ENCODE measurements around the gene MOSMO.

MOSMO gene

DNA sequence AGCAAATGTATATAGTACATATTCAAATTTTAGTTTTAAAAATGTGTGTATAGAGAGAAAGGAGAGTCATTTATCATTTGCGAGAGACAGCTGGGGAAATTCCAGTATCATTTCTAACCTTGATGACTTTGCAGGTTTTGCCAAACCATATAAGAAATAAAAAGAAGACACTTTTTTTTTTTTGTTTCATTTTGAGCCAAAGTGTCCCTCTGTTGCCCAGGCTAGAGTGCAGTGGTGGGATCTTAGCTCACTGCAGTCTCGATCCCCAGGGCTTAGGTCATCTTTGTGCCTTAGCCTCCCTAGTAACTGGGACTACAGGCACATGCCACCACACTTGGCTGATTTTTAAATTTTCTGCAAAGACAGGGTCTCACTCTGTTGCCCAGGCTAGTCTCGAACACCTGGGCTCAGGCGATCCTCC is 46.0 kb downstream of the MOSMO start:
- DNase-seq = no peak

DNA sequence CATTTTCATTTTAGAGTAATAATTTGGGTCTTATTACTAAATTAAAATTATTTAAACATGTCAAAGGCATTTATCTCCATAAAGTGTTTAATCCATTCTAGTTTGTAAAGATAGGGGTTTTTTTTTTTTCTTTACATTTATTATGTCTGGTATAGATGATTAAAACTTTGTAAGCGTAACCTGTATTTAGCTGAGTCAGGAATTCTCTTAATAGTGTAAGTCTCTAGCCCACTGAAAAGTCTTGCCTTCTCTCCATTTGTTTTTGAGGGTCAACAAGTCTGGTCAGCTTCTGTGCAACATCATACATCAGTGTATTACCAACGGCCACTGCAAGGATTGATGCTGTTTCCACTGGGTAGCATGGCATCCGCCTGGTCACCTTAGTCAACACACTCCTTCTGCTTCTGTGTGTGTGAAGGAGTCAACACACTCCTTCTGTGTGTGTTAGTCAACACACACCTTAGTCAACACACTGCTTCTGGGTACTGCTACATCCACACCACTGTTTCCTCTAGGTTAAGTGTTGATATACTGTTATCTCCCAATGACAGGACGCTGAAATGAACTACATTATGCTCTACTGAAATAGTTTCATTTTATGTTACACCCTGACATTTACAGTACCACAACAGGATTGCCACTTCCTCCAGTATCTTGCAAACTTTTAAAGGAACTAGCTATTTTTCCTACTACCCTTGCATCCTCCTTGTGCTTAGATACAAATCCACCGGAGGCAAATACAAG is 47.1 kb downstream of the MOSMO start:
- no peak for DNase-seq

DNA sequence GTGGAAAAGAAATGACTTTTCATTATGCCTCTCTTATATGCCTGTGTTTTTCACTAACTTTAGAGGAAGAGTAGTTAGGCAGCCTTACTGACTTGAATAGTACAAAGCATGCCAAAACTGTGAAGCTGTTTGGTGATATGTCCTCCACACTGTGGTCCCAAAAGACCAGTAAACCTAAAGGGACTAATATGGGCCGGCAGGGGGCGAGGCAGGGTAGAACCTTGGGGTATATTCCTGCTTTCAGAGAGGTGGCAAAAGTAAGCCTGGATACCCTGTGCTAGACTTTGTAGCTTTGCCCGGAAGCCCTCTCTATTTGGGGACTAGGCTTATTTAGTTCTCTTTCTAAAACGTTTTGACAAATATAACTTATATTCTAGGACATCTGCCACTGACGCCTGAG is 48.0 kb downstream of the MOSMO start:
- no peak for DNase-seq

DNA sequence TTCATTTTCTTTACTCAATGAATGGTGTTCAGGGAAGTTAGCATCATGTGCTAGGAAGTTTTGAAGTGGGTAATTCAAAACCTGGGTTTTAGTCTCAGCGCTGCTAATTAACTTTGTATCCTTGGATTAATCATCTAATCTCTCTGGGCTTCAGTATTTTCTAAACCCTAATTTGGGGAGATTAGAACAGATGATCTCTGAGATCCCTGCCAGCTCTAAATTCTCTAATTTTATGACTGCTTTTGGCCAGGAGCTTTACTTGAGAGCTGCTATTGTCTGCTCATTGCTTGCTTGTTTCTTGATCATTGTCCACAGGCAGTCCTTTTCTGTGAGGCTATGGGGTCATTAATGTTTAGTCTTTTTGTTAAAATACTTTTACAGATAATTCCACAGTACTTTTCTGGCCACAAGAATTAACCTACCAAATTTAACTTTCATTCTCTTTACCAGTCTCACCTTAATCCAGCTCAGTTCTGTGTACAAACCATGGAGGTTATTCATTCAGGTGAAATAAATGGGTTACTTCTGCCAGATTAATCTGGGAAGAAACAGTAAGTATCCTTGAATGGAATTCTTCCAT is 56.1 kb downstream of the MOSMO start:
- DNase-seq = no peak

DNA sequence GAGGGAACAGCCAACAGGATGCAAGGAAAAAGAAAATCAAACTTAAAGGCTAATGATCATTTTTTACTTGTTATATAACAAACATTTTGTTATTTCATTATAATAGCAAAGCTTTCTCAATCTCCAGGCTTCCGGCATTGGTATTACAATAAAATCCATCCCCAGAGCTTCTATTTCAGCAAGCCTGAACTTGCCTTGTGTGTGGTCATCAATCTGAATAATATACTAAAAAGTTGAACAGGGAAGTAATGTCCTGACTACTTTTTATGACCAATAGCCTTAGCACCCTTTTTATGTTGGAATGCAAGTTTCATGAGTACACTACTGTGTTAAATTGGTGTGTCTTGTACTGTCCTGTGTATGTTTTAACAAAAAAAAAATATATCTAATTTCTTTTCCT is 57.3 kb downstream of the MOSMO start:
- DNase-seq = no peak

DNA sequence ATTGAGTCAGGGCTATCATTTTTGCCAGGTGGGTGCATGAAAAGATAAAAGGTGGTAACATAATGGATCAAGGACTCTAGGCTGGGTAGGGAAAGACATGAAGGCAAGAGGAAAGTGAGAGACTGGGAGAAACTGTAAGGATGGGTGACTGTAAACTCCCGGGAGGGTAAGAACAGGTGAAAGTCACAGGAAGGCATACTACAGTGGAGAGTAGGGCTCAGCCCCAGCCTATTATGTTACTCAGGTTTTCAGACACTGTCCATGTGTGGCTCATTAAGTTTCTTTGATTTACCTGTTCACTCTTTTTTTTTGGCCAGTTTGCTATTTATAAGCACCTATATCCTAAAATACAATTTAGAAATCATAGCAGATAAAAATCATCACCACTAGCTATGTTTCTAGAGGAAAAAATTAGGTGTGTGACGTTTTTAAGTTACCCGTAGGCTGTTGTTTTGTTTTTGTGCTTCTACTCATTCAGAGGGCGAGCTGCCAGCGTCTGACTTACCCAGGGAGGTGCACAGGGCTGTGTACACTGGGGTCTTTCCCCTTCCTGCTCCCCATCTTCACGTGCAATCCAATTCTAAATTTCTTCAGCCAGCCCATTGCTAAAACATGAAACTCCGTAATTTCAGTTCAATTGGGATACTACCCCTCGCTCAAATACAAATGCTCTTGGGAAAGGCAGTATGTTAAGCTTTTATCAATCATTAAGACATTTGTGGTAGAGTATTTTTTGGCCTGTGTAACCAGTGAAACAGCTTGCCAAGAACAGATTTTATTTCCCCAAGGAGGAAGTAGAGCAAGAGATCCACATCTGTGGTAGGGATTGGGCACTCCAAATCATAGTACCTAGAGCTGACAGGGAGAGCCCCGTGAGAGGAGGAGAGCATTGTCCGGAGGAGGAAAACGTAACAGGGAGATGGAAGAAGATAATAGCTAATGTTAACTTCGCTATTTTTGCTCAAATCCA is 62.7 kb downstream of the MOSMO start:
- no peak for DNase-seq

DNA sequence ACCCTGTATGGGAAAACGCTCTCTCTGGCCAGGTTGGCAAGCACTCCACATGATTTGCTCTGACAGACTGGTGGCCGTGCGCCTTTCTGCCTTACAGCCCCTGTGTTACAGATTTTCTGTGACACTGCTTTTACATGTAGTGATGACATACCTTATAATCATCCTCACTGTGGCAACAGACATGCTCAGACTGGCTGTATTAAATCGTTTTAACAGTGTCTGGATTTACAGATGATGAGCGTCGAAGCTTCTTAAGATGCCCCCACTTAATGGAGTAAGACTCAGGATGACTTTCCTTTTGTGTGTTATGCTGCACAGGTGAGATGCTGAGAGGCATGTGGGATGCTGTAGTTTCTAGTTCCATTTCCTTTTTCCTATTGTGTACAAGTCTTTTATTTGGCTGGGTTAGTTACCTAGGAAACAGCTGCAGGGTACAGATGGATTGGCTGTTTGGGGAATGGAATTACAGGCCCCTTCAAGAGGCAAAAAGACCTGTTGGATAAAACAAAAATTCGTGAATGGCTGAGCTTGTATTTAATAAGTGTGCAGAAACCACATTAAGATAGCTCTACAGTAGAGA is 63.5 kb downstream of the MOSMO start:
- no peak for DNase-seq

DNA sequence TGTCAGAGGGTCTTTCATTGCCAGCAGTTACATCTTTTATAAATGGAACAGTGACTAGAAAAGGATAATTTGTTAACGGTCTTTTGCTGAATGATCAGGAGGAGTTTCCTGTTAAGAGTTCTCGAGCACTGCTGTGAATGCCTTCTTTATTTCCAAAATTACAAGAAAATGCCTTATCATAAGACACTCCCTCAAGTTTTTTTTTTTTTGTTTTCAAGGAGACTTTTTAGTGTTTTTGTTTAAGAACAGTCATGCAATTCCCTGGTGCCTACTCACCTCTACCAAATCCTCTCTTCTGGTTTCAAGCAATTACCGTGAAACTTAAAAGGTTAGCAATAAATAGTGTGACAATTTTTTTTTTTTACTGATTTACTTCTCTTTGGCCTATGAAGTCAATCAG is 65.4 kb downstream of the MOSMO start:
- DNase-seq = no peak

DNA sequence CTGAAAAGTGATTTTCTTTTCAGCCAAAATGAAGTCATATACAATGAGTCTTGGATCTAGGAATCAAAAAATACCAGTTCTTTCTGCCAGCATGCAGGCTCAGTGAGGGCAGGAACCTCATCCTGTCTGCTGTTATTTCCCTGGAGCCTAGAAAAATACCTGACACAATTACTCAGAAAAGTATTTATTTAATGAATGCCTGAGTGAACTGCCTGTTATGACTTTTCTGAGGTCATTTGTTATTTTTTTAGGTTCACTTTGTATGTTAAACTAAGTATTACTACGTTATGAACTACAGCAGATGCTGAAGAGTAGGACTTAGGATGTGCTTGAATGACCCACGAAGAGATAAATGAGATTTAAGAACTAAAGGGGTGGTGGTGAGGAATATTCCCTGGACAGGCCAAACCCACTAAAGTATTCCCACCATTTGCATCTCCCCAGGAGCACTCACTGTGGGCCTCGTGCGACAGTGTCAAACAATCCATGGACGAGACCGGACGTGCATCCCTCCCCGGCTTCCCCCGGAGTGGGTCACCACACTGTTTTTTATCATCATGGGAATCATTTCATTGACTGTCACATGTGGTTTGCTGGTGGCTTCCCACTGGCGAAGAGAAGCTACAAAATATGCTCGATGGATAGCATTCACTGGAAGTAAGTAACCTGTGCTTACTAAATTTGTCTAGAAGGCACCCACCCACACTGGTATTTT is 67.3 kb downstream of the MOSMO start:
- no peak for DNase-seq

DNA sequence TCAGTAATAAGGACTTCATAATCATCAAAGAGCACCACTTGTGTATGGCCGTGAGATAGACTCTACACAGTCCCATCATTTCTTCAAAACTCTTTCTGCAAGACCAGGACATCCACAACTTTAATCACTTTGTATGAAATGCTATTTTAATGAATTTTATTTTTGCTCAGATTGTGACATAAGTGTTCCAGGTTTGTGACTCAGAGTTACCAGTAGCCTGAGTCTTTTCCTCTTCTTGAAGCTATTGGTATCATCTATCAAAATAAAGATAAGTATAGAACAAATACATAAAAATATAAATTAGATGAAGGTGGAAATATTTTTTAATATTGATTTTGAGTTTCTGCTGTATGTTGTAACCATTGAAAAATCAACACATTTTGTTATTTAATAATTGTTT is 67.9 kb downstream of the MOSMO start:
- DNase-seq = no peak

DNA sequence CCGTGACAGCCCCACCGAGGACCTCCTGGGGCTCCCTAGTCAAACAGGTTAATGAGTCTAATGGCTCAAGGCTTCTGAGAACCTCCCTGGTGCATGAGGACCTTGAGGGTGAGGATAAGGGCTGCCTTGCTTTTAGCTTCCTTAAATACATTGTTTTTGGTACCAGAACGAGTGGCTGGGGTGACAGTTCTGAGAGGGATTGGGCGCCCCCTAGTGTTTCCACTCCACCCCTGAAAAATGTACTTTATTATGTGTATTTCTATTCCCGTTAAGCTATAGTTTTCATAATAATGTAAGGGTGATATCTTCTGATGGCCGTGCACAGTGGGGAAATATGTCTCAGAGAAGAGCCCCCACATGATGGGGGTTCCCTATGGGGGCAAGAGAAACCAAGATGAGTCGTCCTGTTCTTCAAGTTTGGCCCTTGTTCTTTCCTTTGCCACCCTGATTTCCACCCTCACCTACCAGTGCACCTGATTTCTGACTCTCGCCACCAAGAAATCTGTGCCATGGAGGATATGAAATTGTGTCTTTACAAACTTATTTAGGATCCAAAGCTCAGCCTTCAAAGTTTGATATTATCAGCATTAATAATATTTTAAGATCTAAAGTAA is 69.9 kb downstream of the MOSMO start:
- DNase-seq = peak; percentile 58

DNA sequence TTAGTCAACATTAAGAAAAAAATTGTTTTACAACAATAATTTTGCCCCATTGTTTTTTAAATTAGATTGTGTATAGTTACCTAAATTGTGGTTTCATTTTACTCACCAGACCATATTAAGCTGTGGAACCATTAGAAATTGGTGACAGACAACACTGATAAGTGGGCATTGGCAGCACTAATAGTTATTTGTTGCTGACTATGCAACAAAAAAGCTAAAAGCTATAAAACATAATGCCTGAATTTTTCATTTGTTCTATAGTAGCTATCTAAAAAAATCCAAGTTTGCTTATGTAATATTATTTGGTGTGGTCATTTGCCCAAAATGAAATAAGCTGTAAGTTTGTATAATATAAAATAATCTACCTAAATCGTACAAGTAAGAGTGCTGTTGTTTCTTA is 70.7 kb downstream of the MOSMO start:
- no peak for DNase-seq

DNA sequence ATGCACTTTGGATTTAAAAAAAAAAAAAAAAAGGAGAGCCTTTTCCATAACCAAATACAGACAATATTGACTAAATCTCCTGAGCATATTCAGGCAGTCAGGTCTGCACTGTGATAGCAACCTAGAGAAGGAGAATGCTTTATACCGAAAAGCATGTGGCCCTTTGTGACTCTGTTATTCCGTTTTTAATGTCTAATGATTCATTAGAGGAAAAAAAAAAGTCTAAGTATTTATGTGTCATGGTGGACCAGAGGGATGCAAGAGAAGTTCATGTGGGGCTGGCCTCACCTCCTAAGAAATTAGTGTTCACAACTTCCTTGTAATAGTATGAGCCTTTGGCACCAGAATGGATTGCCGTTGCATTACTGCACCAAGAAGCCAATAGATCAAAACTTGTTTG is 73.1 kb downstream of the MOSMO start:
- no peak for DNase-seq

DNA sequence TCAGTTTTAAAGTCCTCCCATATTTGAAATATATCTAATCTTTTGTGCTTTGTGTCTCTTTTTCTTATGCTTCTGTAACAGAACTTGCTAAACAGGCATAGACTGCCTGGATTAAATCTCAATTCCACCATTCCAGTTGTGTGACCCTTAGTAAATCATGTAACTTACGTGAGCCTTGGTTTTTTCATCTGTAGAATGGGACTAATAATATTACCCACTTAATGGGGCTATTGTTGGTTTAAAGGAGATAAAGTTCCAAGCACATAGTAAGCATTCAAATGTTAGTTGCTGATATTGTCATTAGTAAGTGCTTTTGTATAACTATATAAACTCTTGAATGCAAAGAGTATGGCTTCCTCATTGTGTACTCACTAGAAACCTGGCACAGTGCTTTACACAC is 78.5 kb downstream of the MOSMO start:
- no peak for DNase-seq

DNA sequence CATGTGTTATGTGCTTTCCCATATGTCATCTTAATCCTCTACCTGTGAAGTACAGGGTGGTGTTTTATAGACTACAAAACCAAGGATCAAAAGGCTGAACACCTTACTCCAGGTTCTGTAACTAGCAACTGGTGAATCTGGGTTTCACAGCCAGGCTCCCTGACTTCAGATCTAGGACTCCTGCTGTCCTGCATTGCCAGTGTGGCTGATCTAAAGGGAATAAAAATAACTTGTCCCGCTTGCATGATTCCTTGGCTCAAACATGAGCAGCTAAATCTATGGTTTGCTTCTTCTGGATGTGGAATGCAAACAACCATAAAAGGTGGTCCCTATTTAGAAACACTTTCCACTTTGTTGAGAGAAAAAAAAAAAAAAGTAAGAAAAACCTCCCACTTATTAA is 80.7 kb downstream of the MOSMO start:
- no peak for DNase-seq

DNA sequence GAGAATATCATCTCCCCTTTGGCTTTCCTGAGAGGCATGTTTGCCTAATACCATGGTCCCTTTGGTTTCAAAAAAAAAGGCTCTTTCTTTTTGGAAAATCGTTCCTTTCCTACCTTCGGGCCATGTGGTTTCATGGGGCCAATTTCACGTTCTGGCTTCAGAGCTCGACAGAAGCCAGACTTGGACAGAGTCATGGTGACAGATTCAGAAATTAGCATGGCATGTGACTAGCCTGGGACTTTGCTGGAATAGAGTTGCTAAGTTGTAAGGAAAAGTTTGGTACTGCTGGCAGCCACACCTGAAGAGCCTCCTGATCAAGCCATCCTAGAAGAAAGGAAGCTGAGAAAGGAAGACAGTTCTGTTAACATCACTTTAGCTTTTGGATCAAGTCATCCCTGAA is 82.0 kb downstream of the MOSMO start:
- DNase-seq = no peak

DNA sequence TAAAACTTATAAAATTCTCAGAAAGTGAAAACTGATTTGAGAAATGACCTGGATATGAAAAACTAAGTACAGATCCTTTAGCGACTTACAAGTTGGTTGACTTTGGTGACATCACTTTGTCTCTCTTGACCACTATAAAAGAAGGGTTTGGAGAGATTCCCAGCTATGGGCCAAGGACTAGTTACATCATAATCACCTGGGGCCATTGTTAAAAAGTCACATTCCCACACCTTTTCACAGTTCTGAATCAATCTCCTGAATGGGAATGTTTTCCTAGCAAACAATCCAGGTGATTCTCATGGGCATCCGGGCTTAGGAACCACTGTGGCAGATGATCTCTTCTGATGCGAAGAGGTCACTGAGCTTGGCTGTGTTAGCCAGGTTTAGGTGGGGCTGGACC is 83.8 kb downstream of the MOSMO start:
- no peak for DNase-seq

DNA sequence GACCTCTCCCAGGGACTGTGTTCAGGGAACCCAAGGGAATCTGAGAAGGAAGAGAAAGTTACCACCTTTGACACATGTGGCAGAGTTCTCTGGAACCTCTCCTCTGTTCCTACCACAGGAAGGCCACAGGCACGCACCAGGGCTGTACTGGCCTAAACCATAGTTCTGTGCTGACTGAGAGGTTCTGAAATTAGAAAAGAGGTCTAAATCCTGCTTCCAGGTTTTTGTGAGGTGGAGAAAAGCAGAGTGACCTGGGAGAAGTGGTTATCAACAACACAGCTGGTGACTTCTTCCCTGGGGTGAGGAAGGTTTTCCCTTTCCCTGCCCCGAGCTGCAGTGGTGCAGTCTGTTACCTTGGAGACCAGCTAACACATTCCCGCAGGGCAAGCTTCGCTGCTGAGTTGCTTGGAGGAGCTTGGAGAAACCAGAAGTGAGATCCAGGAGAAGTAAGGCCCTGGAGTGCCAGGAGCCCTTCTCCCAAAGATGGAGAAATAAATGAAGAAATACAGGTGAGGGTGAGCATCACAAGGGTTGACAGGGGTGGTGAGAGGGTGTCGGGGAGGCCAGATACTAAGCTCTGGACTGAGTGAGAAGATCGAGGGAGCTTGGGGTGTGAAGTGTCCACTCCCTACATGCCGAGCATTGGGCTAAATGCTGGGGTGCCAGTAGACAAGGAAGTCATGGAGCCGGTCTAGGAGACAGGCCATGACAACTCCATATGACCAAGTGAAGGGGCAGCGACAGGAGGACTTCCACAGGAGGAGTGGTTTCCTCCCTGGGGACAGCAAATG is 84.4 kb downstream of the MOSMO start, which contains the start of gene VWA3A:
Gene VWA3A, plus strand, starts transcription at position 399 of the 791 bp plus-strand sequence. Its CDS starts 97 bp downstream, at position 496.
- no peak for DNase-seq

DNA sequence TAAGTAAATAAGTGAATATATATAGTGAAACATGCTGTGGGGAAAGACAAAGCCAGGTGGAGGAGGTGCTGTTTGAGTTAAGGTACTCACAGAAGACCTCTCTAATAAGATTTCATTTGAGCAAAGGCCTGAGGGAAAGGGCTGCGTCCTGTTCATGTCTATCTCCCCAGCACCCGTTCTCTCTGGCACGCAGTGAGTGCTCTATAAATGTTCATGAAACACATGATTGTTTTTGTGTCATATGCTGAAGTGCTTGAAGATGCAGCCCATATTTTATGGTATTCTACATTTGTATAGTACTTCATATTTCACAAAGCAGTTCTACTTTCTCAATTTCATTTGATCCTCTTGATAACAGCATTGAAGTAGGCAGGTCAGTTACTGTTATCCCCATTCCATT is 85.4 kb downstream of the MOSMO start:
- DNase-seq = no peak

DNA sequence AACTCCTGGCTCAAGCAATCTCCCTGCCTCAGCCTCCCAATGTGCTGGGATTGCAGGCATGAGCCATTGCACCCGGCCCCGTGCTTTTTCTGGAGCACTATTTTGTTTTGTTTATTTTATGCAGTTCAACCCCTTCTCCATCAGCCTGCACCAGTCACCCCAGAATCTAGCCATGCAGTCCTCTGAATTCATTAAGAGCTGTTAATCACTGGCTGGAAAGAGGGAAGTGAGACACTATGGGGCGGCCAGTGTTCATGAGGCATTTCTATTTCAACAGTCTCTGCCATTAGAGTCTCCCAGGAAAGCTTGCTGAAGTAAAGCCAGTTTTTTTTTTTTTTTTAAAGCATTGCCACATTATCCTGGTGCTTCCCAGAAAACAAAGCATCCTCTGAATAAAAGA is 86.1 kb downstream of the MOSMO start:
- DNase-seq = no peak

All from CD4-positive, alpha-beta T cell treated with Interleukin-15 for 1 hour (primary cell).